Mesendoderm (in vitro differentiated cells): ENCODE measurements around the gene GPR108.

Source experiments
- DNase-seq: peaks from one replicate; pipeline ENCODE4 v3.0.0; 2013
- H2AK5ac ChIP-seq: 2 replicates; pipeline ENCODE4 v1.6.1; 2013; ENCODE audit warnings: low read length, inconsistent platforms
- H2BK120ac ChIP-seq: 2 replicates; pipeline ENCODE4 v1.6.1; 2013; ENCODE audit warnings: low read depth, mild to moderate bottlenecking, low read length, moderate library complexity, mixed read lengths
- H2BK15ac ChIP-seq: replicated peaks from 2 replicates; pipeline ENCODE4 v1.6.1; 2013; ENCODE audit warnings: low read depth, mild to moderate bottlenecking, moderate library complexity
- H2BK5ac ChIP-seq: 2 replicates; pipeline ENCODE4 v1.6.1; 2013; ENCODE audit warnings: low read length, inconsistent platforms
- H3K18ac ChIP-seq: 2 replicates; pipeline ENCODE4 v1.6.1; 2013; ENCODE audit warnings: mild to moderate bottlenecking, low read length, mixed read lengths
- H3K23ac ChIP-seq: one replicate; pipeline ENCODE4 v1.6.1; 2013; ENCODE audit warnings: low read length
- H3K27ac ChIP-seq: 2 replicates; pipeline ENCODE4 v1.5.1; 2013; ENCODE audit warnings: low read depth, mild to moderate bottlenecking, inconsistent platforms, low read length, moderate library complexity
- H3K27me3 ChIP-seq: 2 replicates; pipeline ENCODE4 v1.6.1; 2013; ENCODE audit warnings: low read length, control low read depth, mild to moderate bottlenecking, inconsistent platforms; ENCODE audit not compliant: insufficient read depth, poor library complexity
- H3K36me3 ChIP-seq: 2 replicates; pipeline ENCODE4 v1.6.1; 2013; ENCODE audit warnings: low read length, inconsistent platforms; ENCODE audit not compliant: control insufficient read depth, insufficient read depth
- H3K4ac ChIP-seq: one replicate; pipeline ENCODE4 v1.6.1; 2013; ENCODE audit warnings: low read depth, mild to moderate bottlenecking, low read length, moderate library complexity
- H3K4me1 ChIP-seq: 2 replicates; pipeline ENCODE4 v1.6.1; 2013; ENCODE audit warnings: low read depth, low read length, inconsistent platforms; ENCODE audit not compliant: control insufficient read depth
- H3K4me2 ChIP-seq: 2 replicates; pipeline ENCODE4 v1.6.1; 2013; ENCODE audit warnings: low read length
- H3K4me3 ChIP-seq: 2 replicates; pipeline ENCODE4 v1.5.1; 2013; ENCODE audit warnings: mild to moderate bottlenecking, low read length
- H3K56ac ChIP-seq: one replicate; pipeline ENCODE4 v1.6.1; 2013; ENCODE audit warnings: low read length
- H3K79me1 ChIP-seq: 2 replicates; pipeline ENCODE4 v1.6.1; 2013; ENCODE audit warnings: low read length, inconsistent platforms
- H3K79me2 ChIP-seq: 2 replicates; pipeline ENCODE4 v1.6.1; 2013; ENCODE audit warnings: mild to moderate bottlenecking, low read length; ENCODE audit not compliant: control insufficient read depth, insufficient read depth
- H3K9ac ChIP-seq: 2 replicates; pipeline ENCODE4 v1.6.1; 2013; ENCODE audit warnings: low read length, inconsistent platforms
- H4K5ac ChIP-seq: one replicate; pipeline ENCODE4 v1.6.1; 2013; ENCODE audit warnings: low read length
- H4K8ac ChIP-seq: one replicate; pipeline ENCODE4 v1.6.1; 2013; ENCODE audit warnings: low read depth, mild to moderate bottlenecking, control low read depth, low read length, moderate library complexity
- WGBS: extraction: QIAGEN DNeasy Blood & Tissue Kit; methylation state at CpG from one replicate; pipeline ENCODE4 v1.1.7; 2013; ENCODE audit warnings: low lambda C conversion rate, missing lambda C conversion rate; ENCODE audit not compliant: insufficient coverage; ENCODE audit errors: extremely low coverage; 5-methylcytosine and 5-hydroxymethylcytosine counted together

GPR108 gene

DNA sequence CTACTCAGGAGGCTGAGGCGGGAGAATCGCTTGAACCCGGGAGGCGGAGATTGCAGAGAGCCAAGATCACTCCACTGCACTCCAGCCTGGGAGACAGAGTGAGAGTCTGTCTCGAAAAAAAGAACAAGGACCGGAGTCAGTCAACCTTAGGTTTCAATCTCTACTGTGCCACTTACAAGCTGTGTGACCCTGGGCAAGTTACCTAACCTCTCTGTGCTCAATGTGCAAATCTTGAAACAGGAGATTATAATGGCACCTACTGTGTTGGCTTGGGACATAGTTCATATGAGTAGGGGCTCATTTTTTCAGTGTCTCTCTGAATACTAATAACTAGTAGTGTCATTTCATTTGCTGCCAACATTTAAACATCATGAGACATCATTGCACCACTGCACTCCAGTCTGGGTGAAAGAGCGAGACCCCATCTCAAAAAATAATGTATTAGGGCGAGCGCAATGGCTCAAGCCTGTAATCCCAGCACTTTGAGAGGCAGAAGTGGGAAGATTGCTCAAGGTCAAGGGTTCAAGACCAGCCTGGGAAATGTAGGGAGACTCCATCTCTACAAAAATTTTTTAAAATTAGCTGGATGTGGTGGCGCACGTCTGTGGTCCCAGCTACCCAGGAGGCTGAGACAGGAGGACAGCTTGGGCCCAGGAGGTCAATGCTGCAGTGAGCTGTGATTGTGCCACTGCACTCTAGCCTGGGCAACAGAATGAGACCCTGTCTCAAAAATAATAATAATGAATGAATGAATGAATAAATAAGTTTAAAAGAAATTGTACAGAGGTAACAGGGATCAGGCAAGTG, 22.4 kb downstream of the GPR108 start:
- no peaks in the 10 kb centered on the region for H3K4me1 ChIP-seq
- no peak overlapping the region for H3K4me3 ChIP-seq
- no peak overlapping the region for H3K23ac ChIP-seq
- no peak overlapping the region for H3K4ac ChIP-seq
- no peak overlapping the region for H3K9ac ChIP-seq
- no peak overlapping the region for H3K4me2 ChIP-seq
- no peak overlapping the region for H4K5ac ChIP-seq
- H3K79me2 ChIP-seq: no peaks in the 10 kb centered on the region
- no peak overlapping the region for H2BK15ac ChIP-seq
- H2AK5ac ChIP-seq: no peak overlapping the region
- no peaks in the 10 kb centered on the region for H3K36me3 ChIP-seq
- WGBS: no CpG with 5 or more reads among the region's 11 CpGs
- no peak overlapping the region for H2BK120ac ChIP-seq
- no peak overlapping the region for H2BK5ac ChIP-seq
- H4K8ac ChIP-seq: no peak overlapping the region
- no peak overlapping the region for H3K27ac ChIP-seq
- peaks cover 2% of the 10 kb centered on the region for H3K79me1 ChIP-seq
- no peak overlapping the region for H3K56ac ChIP-seq
- H3K27me3 ChIP-seq: no peaks in the 10 kb centered on the region
- H3K18ac ChIP-seq: no peak overlapping the region
- DNase-seq: no peak

DNA sequence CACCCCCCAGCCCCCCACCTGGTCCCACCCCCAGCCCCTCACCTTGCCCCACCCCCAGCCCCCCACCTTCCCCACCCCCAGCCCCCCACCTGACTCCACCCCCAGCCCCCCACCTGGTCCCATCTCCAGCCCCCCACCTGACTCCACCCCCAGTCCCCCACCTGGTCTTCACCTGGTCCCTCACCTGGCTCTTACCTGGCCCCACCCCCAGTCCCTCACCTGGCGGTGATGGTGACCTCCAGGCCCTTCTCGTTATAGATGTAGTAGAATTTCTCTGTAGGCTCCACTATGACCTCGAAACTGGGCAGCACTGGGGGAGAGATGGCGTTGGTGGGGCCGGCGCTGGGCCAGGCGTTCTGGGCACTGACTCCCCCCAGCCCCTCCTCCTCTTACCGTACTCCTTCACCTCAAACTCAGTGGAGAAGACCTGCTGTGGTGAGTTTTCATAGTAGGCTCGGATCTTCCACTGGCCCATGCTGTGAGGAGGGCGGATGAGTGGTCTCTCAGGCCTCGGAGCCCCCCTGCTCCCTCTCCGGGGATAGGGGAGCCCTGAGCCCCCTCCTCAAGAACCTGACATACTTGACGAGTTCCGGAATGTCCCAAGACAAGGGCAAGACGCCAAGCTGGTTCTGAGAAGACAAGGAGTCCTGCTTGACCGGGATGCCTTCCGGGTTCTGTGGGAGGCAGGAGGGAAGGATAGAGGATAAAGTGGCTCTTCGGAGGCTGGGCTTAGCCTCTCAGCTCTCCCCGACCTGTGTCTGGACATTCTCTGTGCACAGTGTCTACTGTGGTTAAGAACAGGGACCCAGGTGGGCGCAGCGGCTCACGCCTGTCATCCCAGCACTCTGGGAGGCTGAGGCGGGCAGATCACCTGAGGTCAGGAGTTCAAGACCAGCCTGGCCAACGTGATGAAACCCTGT, 23.3 kb downstream of the GPR108 start:
- Histone ChIP-seq H3K9ac (no peak overlapping the region), H3K4ac (no peak overlapping the region), H3K4me1 (no peaks in the 10 kb centered on the region), H3K79me2 (no peaks in the 10 kb centered on the region), H3K4me3 (no peak overlapping the region), H3K36me3 (no peaks in the 10 kb centered on the region), H3K18ac (no peak overlapping the region), H3K56ac (no peak overlapping the region), H2BK5ac (no peak overlapping the region), H2AK5ac (no peak overlapping the region), H3K27me3 (no peaks in the 10 kb centered on the region), H4K5ac (no peak overlapping the region), H3K79me1 (peaks cover 2% of the 10 kb centered on the region), H3K23ac (no peak overlapping the region), H3K27ac (no peak overlapping the region), H4K8ac (no peak overlapping the region), H2BK15ac (no peak overlapping the region), H3K4me2 (no peak overlapping the region), H2BK120ac (no peak overlapping the region)
- no CpG with 5 or more reads among the region's 24 CpGs for WGBS
- no peak for DNase-seq

DNA sequence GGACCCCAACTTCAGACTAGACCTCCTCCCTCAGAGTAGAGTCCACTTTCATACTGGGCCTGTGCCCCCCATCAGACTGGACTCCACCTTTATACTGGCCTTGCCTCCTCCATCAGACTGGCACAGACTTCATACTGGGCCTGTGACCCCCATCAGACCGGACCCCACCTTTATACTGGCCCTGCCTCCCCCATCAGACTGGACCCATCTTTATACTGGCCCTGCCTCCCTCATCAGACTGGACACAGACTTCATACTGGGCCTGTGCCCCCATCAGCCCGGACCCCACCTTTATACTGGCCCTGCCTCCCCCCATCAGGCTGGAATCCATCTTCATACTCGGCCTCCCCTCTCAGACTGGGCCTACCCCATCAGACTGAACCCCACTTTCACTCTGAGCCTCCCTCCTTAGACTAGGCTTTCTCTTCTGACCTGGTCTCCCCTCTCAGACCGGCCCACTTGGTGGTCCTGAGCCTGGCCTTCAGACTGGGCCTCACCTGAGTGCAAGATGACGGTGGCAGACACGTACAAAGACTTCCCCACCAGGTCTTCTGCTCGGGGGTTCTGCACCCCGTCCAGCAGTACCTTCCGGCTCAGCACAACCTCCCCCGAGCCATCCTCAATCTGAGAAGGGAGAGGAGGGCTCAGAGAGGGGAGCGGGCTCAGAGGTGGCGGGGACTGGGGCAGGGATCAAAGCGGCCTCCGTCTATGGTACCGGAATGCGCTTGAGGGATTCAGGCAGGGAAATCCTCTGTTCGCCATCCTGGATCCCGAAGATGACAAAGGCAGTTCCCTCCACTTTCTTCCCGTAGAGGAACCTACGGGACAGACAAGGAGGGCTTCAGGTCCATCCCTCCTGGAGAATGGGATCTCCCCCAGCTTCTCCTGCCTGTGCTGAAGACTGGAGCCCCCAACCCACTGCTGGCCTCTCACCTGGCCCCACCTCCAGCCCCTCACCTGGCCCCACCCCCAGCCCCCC, 24.4 kb downstream of the GPR108 start:
- Histone ChIP-seq H2BK120ac (no peak overlapping the region), H3K23ac (no peak overlapping the region), H3K27ac (no peak overlapping the region), H3K27me3 (no peaks in the 10 kb centered on the region), H2BK5ac (no peak overlapping the region), H3K79me1 (peaks cover 2% of the 10 kb centered on the region), H3K4me1 (no peaks in the 10 kb centered on the region), H4K8ac (no peak overlapping the region), H3K36me3 (no peaks in the 10 kb centered on the region), H3K9ac (no peak overlapping the region), H3K4me2 (no peak overlapping the region), H3K4ac (no peak overlapping the region), H3K4me3 (no peak overlapping the region), H4K5ac (no peak overlapping the region), H3K18ac (no peak overlapping the region), H2AK5ac (no peak overlapping the region), H3K56ac (no peak overlapping the region), H2BK15ac (no peak overlapping the region), H3K79me2 (no peaks in the 10 kb centered on the region)
- WGBS: no CpG with 5 or more reads among the region's 20 CpGs
- no peak for DNase-seq

DNA sequence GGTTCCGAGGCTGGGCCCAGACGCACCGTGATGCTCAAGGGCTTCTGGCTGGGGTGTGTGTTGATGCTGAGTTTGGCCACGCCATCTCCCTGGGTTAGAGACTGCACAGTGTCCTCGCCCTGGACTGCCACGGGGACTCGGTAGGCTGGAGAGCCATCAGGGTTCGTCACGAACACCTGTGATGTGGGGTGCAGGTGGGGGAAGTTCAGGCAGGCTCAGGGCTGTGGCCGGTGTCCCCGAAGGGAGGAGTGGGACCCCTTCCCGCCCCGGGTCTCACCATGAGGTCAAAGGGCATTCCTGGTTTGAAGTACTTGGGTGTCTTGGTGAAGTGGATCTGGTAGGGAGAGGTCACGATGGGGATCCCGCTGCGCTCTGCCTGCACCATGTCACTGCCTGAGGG, 25.1 kb downstream of the GPR108 start:
- H3K56ac ChIP-seq: no peak overlapping the region
- no peaks in the 10 kb centered on the region for H3K36me3 ChIP-seq
- no peaks in the 10 kb centered on the region for H3K27me3 ChIP-seq
- no peak overlapping the region for H4K5ac ChIP-seq
- H2BK120ac ChIP-seq: no peak overlapping the region
- H3K27ac ChIP-seq: no peak overlapping the region
- H3K4me2 ChIP-seq: no peak overlapping the region
- no peak overlapping the region for H3K9ac ChIP-seq
- no peaks in the 10 kb centered on the region for H3K79me1 ChIP-seq
- no peaks in the 10 kb centered on the region for H3K79me2 ChIP-seq
- H2AK5ac ChIP-seq: no peak overlapping the region
- no peak overlapping the region for H4K8ac ChIP-seq
- WGBS: no CpG with 5 or more reads among the region's 16 CpGs
- no peak overlapping the region for H3K4ac ChIP-seq
- H3K18ac ChIP-seq: no peak overlapping the region
- no peak overlapping the region for H2BK5ac ChIP-seq
- no peak for DNase-seq
- no peaks in the 10 kb centered on the region for H3K4me1 ChIP-seq
- H3K23ac ChIP-seq: no peak overlapping the region
- H3K4me3 ChIP-seq: no peak overlapping the region
- no peak overlapping the region for H2BK15ac ChIP-seq

DNA sequence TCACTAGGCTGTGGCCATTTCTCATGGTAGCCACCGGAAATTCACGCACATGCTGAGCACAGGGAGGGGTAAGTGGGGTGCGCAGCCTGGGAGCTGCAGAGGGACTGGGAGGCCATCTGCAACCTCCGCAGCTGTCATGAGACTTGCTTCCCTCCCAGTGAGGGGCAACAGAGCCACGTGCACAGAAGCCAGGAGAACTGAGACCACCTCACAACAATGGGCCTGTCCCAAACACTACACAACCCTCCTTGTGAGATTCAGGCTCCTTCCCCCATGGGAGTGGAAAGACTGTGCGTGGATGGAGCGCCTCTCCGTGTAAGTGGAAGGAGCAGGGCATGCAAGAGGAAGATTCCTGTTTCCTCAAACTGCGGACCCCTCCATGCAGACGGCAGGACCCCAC, 25.8 kb downstream of the GPR108 start:
- H3K23ac ChIP-seq: no peak overlapping the region
- H3K36me3 ChIP-seq: no peaks in the 10 kb centered on the region
- WGBS: no CpG with 5 or more reads among the region's 10 CpGs

More for the DNA sequence above, 25.8 kb downstream of the GPR108 start:
- no peak overlapping the region for H4K8ac ChIP-seq
- no peaks in the 10 kb centered on the region for H3K4me1 ChIP-seq
- H3K79me1 ChIP-seq: no peaks in the 10 kb centered on the region
- H3K4me2 ChIP-seq: no peak overlapping the region
- H3K79me2 ChIP-seq: no peaks in the 10 kb centered on the region
- H3K4me3 ChIP-seq: no peak overlapping the region
- no peak overlapping the region for H2BK120ac ChIP-seq
- H3K27ac ChIP-seq: no peak overlapping the region
- H3K56ac ChIP-seq: no peak overlapping the region
- no peak overlapping the region for H2AK5ac ChIP-seq
- no peaks in the 10 kb centered on the region for H3K27me3 ChIP-seq
- no peak overlapping the region for H3K18ac ChIP-seq
- no peak overlapping the region for H4K5ac ChIP-seq
- H3K4ac ChIP-seq: no peak overlapping the region
- no peak overlapping the region for H2BK5ac ChIP-seq
- H3K9ac ChIP-seq: no peak overlapping the region
- no peak overlapping the region for H2BK15ac ChIP-seq
- DNase-seq: no peak
